ENCODE data around the gene STARD3. TPM values are rescaled to one million over a fixed set of nuclear protein-coding genes. Genes with fewer than 3 reads are reported as not detected.

Gene STARD3
- total and polyA plus RNA-seq, 9 of the 15 experiments (the other 6 are each of a cell fraction or from before 2014, with no cell fraction given) = 0.63 to 87.0 (median 46.0) TPM

GRCh38 chr17:39667945-39668924 lies 31.3 kb downstream of the STARD3 start, which contains the start of gene PNMT (continued):
- TF ChIP-seq PBX2 (CRISPR knock-in tag; IDR thresholded peaks at IDR 0.05; ENCODE audit: low read depth) (no peak), PBX2 (tag; conservative IDR thresholded peaks at IDR 0.05; ENCODE audit: low read depth) (no peak), CREB1 (IDR thresholded peaks at IDR 0.05) (no peak), CREB1 (CRISPR knock-in tag; IDR thresholded peaks at IDR 0.05) (peak; percentile 29; the same call in 1 of the 2 replicates), SMAD4 (CRISPR knock-in tag; conservative IDR thresholded peaks at IDR 0.05) (peak; percentile 88; the same call in 1 of the 2 replicates), MCM2 (IDR thresholded peaks at IDR 0.05; ENCODE audit: low read depth) (no peak), NFATC3 (IDR thresholded peaks at IDR 0.05) (no peak), TAF9B (IDR thresholded peaks at IDR 0.05; ENCODE audit: partially characterized antibody) (no peak), GATA2 (CRISPR knock-in tag; IDR thresholded peaks at IDR 0.05) (no peak), CREBBP (IDR thresholded peaks at IDR 0.05; ENCODE audit: low read depth, low read length) (no peak), SMAD1 (IDR thresholded peaks at IDR 0.05; ENCODE audit: low read depth, low read length, partially characterized antibody) (no peak), CEBPB (tag; IDR thresholded peaks at IDR 0.05) (no peak), ZNF124 (CRISPR knock-in tag; IDR thresholded peaks at IDR 0.05) (no peak), ETV5 (CRISPR knock-in tag; IDR thresholded peaks at IDR 0.05; ENCODE audit: low read depth) (peak; percentile 70; the same call in 1 of the 2 replicates), HSF4 (CRISPR knock-in tag; IDR thresholded peaks at IDR 0.05; ENCODE audit: borderline replicate concordance) (no peak), ZNF589 (CRISPR knock-in tag; IDR thresholded peaks at IDR 0.05; ENCODE audit: low read depth) (no peak), KAT7 (CRISPR knock-in tag; IDR thresholded peaks at IDR 0.05; ENCODE audit: borderline replicate concordance) (no peak), ZNF347 (CRISPR knock-in tag; IDR thresholded peaks at IDR 0.05; ENCODE audit: low read depth) (no peak), RFX7 (CRISPR knock-in tag; IDR thresholded peaks at IDR 0.05) (no peak), GABPA (tag; conservative IDR thresholded peaks at IDR 0.05; ENCODE audit: low read depth) (0 out of 2 replicates have a peak, but pooled peaks have one; percentile 6), ZNF217 (CRISPR knock-in tag; IDR thresholded peaks at IDR 0.05) (no peak), JUNB (CRISPR knock-in tag; conservative IDR thresholded peaks at IDR 0.05) (no peak)
- TF ChIP-seq, protein P1, sequence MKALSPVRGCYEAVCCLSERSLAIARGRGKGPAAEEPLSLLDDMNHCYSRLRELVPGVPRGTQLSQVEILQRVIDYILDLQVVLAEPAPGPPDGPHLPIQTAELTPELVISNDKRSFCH (CRISPR knock-in tag; IDR thresholded peaks at IDR 0.05) = no peak
- TF ChIP-seq, protein P1 (tag; IDR thresholded peaks at IDR 0.05) = peak; percentile 83
- TF ChIP-seq, protein P2, sequence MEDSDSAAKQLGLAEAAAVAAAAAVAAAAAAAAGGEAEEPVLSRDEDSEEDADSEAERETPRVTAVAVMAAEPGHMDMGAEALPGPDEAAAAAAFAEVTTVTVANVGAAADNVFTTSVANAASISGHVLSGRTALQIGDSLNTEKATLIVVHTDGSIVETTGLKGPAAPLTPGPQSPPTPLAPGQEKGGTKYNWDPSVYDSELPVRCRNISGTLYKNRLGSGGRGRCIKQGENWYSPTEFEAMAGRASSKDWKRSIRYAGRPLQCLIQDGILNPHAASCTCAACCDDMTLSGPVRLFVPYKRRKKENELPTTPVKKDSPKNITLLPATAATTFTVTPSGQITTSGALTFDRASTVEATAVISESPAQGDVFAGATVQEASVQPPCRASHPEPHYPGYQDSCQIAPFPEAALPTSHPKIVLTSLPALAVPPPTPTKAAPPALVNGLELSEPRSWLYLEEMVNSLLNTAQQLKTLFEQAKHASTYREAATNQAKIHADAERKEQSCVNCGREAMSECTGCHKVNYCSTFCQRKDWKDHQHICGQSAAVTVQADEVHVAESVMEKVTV (CRISPR knock-in tag; IDR thresholded peaks at IDR 0.05) = 0 out of 2 replicates have a peak, but pooled peaks have one; percentile 6
